ENCODE data around the gene HMBS.
A peak's percentile ranks its signal among the peaks of the same experiment; 100 is the strongest.

DNA sequence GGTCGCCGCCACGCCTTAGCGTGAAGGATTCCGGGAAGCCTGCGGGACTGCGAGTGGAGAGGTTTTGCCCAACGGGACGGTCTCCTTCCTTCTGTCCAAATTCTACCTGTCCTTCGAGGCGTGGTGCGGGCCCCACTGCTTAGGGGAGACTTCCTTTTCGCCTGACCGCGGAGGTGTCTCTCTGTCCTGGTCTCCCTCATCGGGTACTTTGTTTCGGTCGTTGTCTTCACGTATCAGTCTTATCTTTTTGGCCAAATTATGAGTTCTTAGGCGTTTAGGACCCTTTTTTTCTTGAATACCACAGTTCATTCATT, 37.1 kb downstream of the HMBS start:
- TF ChIP-seq, protein P1, sequence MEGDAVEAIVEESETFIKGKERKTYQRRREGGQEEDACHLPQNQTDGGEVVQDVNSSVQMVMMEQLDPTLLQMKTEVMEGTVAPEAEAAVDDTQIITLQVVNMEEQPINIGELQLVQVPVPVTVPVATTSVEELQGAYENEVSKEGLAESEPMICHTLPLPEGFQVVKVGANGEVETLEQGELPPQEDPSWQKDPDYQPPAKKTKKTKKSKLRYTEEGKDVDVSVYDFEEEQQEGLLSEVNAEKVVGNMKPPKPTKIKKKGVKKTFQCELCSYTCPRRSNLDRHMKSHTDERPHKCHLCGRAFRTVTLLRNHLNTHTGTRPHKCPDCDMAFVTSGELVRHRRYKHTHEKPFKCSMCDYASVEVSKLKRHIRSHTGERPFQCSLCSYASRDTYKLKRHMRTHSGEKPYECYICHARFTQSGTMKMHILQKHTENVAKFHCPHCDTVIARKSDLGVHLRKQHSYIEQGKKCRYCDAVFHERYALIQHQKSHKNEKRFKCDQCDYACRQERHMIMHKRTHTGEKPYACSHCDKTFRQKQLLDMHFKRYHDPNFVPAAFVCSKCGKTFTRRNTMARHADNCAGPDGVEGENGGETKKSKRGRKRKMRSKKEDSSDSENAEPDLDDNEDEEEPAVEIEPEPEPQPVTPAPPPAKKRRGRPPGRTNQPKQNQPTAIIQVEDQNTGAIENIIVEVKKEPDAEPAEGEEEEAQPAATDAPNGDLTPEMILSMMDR (IDR thresholded peaks at IDR 0.05): no peak
- peak in 1 of 2 donors; percentile 5 for TF ChIP-seq POLR2A (IDR thresholded peaks at IDR 0.05)
